NB4 (cell line): ENCODE measurements around the gene MPZL1.

Source experiments
- DNase-seq: peaks from one replicate; pipeline ENCODE4 v3.0.0; 2010; ENCODE audit warnings: low read depth
- H3K4me3 ChIP-seq: one replicate; pipeline ENCODE4 v1.5.1; 2011; ENCODE audit warnings: mild to moderate bottlenecking, low read depth, low read length, moderate library complexity
- CTCF ChIP-seq: IDR thresholded peaks from one replicate; pipeline ENCODE4 v1.5.1; 2012; ENCODE audit warnings: low read depth, low read length
- MAX ChIP-seq: IDR thresholded peaks from 2 replicates; pipeline ENCODE4 v1.6.1; 2011; ENCODE audit warnings: low read depth, low read length
- MYC ChIP-seq: IDR thresholded peaks from 2 replicates; pipeline ENCODE4 v1.6.1; 2011; ENCODE audit warnings: low read depth, low read length
- POLR2A ChIP-seq: IDR thresholded peaks from 2 replicates; pipeline ENCODE4 v1.6.1; 2011; ENCODE audit warnings: mild to moderate bottlenecking; ENCODE audit not compliant: insufficient read length; ENCODE audit errors: extremely low read depth

The MPZL1 gene

GRCh38 chr1:167690053-167690452, 31.7 kb upstream of the MPZL1 start:
- TF ChIP-seq MYC (no peak), MAX (no peak), POLR2A (no peak), CTCF (no peak)
- no peak overlapping the region for H3K4me3 ChIP-seq
- DNase-seq = no peak

GRCh38 chr1:167693425-167694045, 28.2 kb upstream of the MPZL1 start:
- no peak overlapping the region for H3K4me3 ChIP-seq
- TF ChIP-seq MAX = no peak
- no peak for TF ChIP-seq POLR2A
- no peak for TF ChIP-seq CTCF
- no peak for TF ChIP-seq MYC
- DNase-seq = no peak

- DNase-seq = no peak
- no peak overlapping the region for H3K4me3 ChIP-seq
- TF ChIP-seq MAX = no peak
- no peak for TF ChIP-seq CTCF
- no peak for TF ChIP-seq POLR2A
- no peak for TF ChIP-seq MYC
Observed at GRCh38 chr1:167694691-167695090, 27.1 kb upstream of the MPZL1 start.

GRCh38 chr1:167695147-167695546, 26.6 kb upstream of the MPZL1 start:
- TF ChIP-seq POLR2A = no peak
- no peak for TF ChIP-seq MAX
- no peak for TF ChIP-seq CTCF
- TF ChIP-seq MYC = no peak
- peak; percentile 58 for DNase-seq
- H3K4me3 ChIP-seq = no peak overlapping the region

- no peak overlapping the region for H3K4me3 ChIP-seq
- DNase-seq = no peak
- TF ChIP-seq MAX (no peak), POLR2A (no peak), CTCF (no peak), MYC (no peak)
Observed at GRCh38 chr1:167695756-167696561, 25.8 kb upstream of the MPZL1 start.
